Fibroblast of mammary gland (primary cell): Measurements from ENCODE around the gene KRTAP5-7.
"Not testable (repeated sequence)": the region's sequence is repeated elsewhere in the genome, so short reads cannot be mapped to it uniquely, and the experiment has no call there.

Experiments
- DNase-seq: peaks from one replicate; pipeline ENCODE4 v3.0.0-alpha.2; 2010; ENCODE audit warnings: low read depth
- H3K4me3 ChIP-seq: 2 replicates; pipeline ENCODE4 v1.5.1; 2011; ENCODE audit warnings: low read depth, mild to moderate bottlenecking, low read length, moderate library complexity; ENCODE audit not compliant: control insufficient read depth
- CTCF ChIP-seq: conservative IDR thresholded peaks from 2 replicates; pipeline ENCODE4 v1.5.1; 2011; ENCODE audit warnings: low read depth, low read length, inconsistent platforms; ENCODE audit not compliant: control insufficient read depth, insufficient read depth

Gene KRTAP5-7

GRCh38 chr11:71562120-71562519 is 35.1 kb downstream of the KRTAP5-7 start:
- TF ChIP-seq CTCF: no peak
- DNase-seq: peak; percentile 26
- no peak overlapping the region for H3K4me3 ChIP-seq

GRCh38 chr11:71563406-71563805 is 36.3 kb downstream of the KRTAP5-7 start:
- no peak overlapping the region for H3K4me3 ChIP-seq
- DNase-seq: peak; percentile 69
- peak; percentile 40 for TF ChIP-seq CTCF

- H3K4me3 ChIP-seq: no peak overlapping the region
- DNase-seq: no peak
- TF ChIP-seq CTCF: no peak
These were observed 37.4 kb downstream of the KRTAP5-7 start for GRCh38 chr11:71564430-71564829.

- TF ChIP-seq CTCF: no peak
- no peak for DNase-seq
- no peak within 1 kb of the TSS for H3K4me3 ChIP-seq
These were observed 38.2 kb downstream of the KRTAP5-7 start, which contains the start of gene KRTAP5-10 for GRCh38 chr11:71565263-71565662. KRTAP5-10 (plus strand) TSS chr11:71565563; CDS start chr11:71565588, 25 bp downstream.

- no peak for TF ChIP-seq CTCF
- no peak overlapping the region for H3K4me3 ChIP-seq
- DNase-seq: no peak
These were observed 39.1 kb downstream of the KRTAP5-7 start for GRCh38 chr11:71566081-71566620.

GRCh38 chr11:71566626-71567599 is 39.8 kb downstream of the KRTAP5-7 start:
- not testable (repeated sequence) for H3K4me3 ChIP-seq, DNase-seq

- H3K4me3 ChIP-seq, DNase-seq: not testable (repeated sequence)
These were observed 40.6 kb downstream of the KRTAP5-7 start for GRCh38 chr11:71567633-71568032.
